Duodenal mucosa (tissue), 2 donors: ENCODE measurements around the gene C1orf56.
A peak's percentile ranks its signal among the peaks of the same experiment; 100 is the strongest.

Source experiments
- H3K27ac ChIP-seq: one replicate; pipeline ENCODE4 v1.7.0; 2013; ENCODE audit warnings: low read depth, low read length
- H3K27me3 ChIP-seq, 2 donors: one replicate each; pipeline ENCODE4 v1.7.0; 2013; ENCODE audit warnings: low read length in 2 of 2, control low read depth in 1 of 2; ENCODE audit not compliant: insufficient read depth in 2 of 2, control insufficient read depth in 1 of 2
- H3K36me3 ChIP-seq, 2 donors: one replicate each; pipeline ENCODE4 v1.7.0; 2013; ENCODE audit warnings: low read length in 2 of 2, control low read depth in 1 of 2; ENCODE audit not compliant: insufficient read depth in 2 of 2, control insufficient read depth in 1 of 2
- H3K4me1 ChIP-seq, 2 donors: one replicate each; pipeline ENCODE4 v1.7.0; 2013; ENCODE audit warnings: low read length in 2 of 2, control low read depth in 1 of 2; ENCODE audit not compliant: insufficient read depth in 2 of 2, control insufficient read depth in 1 of 2
- H3K4me3 ChIP-seq, 2 donors: one replicate each; pipeline ENCODE4 v1.7.0; 2013; ENCODE audit warnings: low read length in 2 of 2, low read depth in 1 of 2
- H3K9ac ChIP-seq, 2 donors: one replicate each; pipeline ENCODE4 v1.7.0; 2013; ENCODE audit warnings: low read length in 2 of 2, low read depth in 1 of 2
- H3K9me3 ChIP-seq, 2 donors: one replicate each; pipeline ENCODE4 v1.7.0; 2013; ENCODE audit warnings: low read length in 2 of 2, control low read depth in 1 of 2; ENCODE audit not compliant: control insufficient read depth in 1 of 2

The C1orf56 gene, protein sequence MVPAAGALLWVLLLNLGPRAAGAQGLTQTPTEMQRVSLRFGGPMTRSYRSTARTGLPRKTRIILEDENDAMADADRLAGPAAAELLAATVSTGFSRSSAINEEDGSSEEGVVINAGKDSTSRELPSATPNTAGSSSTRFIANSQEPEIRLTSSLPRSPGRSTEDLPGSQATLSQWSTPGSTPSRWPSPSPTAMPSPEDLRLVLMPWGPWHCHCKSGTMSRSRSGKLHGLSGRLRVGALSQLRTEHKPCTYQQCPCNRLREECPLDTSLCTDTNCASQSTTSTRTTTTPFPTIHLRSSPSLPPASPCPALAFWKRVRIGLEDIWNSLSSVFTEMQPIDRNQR

DNA sequence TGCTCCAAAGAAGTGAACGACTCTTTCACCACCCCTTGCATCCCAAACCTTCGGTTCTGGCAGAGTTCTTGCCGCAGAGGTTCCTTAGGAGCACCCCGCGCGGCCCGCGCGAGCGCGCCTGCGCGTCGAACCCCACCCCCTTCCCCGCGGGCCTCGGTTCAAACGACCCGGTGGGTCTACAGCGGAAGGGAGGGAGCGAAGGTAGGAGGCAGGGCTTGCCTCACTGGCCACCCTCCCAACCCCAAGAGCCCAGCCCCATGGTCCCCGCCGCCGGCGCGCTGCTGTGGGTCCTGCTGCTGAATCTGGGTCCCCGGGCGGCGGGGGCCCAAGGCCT lies at the start of gene C1orf56:
Gene C1orf56, plus strand, starts transcription at position 161 of the 334 bp plus-strand sequence. Its CDS starts 97 bp downstream, at position 258.
- H3K9ac ChIP-seq, result peak within 1 kb of the TSS; percentile 71 to 84
- peaks cover 7 to 11% of the 10 kb centered on the region in 2 donors for H3K4me1 ChIP-seq
- H3K27ac ChIP-seq, result peak within 1 kb of the TSS; percentile 25
- peak within 1 kb of the TSS; percentile 86 to 88 for H3K4me3 ChIP-seq
- no peaks in the 10 kb centered on the region for H3K9me3 ChIP-seq
- no peaks in the 10 kb centered on the region for H3K27me3 ChIP-seq
- peaks cover 9% of the 10 kb centered on the region in 2 donors for H3K36me3 ChIP-seq

DNA sequence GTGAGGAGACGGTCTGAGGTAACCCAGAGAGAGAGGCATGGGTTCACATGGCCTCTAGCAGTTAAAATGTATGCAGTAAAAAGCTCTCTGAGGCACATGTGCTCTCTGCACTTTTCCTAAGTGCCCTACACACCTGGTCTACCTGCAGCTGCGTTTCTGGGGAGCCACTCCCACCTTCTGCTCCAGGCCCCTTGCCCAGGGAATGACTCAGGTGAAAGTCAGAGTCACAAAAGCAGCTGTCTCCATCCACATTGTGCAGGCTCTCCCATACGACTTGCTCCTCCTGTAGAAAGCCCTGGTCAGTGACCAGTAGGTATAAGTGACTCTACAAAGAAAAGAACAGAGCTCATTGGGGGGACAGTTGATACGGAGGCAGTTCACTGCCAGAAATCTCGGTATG lies 49.6 kb upstream of the C1orf56 start:
- no peaks in the 10 kb centered on the region for H3K9me3 ChIP-seq
- H3K4me3 ChIP-seq, result no peak overlapping the region
- H3K27ac ChIP-seq, result no peak overlapping the region
- no peak overlapping the region for H3K9ac ChIP-seq
- H3K27me3 ChIP-seq, result no peaks in the 10 kb centered on the region
- peaks cover 22 to 58% of the 10 kb centered on the region in 2 donors for H3K36me3 ChIP-seq
- H3K4me1 ChIP-seq, result peaks cover 2 to 14% of the 10 kb centered on the region in 2 donors

DNA sequence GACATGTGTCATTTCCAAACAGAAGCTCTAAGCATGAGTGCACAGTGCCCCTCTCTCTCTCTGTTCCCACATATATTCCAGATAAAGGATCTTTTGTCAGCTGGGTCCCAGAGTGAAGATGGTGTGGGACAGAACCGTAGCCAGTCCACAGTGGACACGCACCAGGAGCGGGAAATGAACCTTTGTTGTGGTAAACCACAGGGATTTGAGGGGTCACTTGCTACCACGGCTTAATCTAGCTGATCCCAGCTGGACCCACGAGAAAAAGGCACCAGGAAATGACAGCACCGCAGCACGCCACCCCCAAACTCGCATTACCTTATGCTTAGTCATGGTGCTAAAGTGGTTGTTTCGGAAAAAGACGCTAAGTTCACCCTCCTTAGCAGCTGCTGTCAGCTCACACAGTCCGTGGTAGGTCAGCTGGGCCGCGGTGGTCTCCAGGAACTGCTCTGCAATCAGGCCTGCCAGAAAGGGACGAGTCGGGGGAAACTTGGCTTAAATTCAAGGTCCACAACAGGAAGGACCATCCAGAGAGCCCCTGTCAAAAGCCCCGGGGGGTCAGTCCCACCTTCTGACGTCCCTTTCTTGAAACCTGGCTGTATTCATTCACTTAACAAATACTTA lies 48.4 kb upstream of the C1orf56 start:
- no peak overlapping the region for H3K27ac ChIP-seq
- no peaks in the 10 kb centered on the region for H3K27me3 ChIP-seq
- H3K4me1 ChIP-seq, result peaks cover 5 to 26% of the 10 kb centered on the region in 2 donors
- H3K9me3 ChIP-seq, result no peaks in the 10 kb centered on the region
- no peak overlapping the region for H3K9ac ChIP-seq
- peaks cover 22 to 60% of the 10 kb centered on the region in 2 donors for H3K36me3 ChIP-seq
- H3K4me3 ChIP-seq, result no peak overlapping the region

DNA sequence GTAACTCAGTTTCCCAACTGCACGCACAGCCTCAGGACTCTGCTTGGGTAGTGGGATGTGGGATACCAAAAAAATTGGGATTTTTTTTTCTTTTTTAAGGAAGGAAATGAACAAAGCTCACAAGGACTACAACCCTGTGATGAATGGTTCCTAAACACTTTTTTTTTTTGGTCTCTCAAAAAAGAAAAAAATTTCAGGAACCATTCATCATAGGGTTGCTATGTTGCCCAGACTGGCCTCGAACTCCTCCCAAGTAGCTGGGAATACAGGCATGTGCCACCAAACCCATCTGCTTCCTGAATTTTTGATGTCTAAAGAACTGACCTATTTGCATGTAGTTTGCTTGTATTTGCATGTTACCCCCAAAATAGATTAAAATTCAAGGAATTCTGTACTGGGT lies 47.6 kb upstream of the C1orf56 start:
- H3K9ac ChIP-seq, result no peak overlapping the region
- no peaks in the 10 kb centered on the region for H3K9me3 ChIP-seq
- H3K27ac ChIP-seq, result no peak overlapping the region
- no peak overlapping the region for H3K4me3 ChIP-seq
- H3K36me3 ChIP-seq, result peaks cover 22 to 60% of the 10 kb centered on the region in 2 donors
- peaks cover 5 to 31% of the 10 kb centered on the region in 2 donors for H3K4me1 ChIP-seq
- no peaks in the 10 kb centered on the region for H3K27me3 ChIP-seq

DNA sequence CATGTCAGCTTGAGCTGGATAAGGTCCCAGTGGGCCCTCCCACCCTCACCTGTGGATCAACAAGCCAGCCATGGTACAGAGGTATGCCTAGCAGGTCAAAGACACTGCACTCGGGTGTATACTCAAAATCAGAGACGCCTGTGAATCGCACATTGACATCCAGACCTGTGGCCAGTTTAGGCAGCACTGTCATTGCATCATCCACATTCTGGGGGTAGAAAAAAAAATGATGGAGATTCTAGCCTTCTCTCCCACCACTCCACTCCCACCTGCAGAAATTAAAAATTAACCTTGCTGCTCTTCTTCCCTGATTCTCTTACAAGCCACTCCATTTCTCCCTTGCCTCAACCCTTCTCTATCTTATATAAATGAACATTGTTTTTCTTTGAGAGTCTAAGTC lies 47.1 kb upstream of the C1orf56 start:
- no peaks in the 10 kb centered on the region for H3K27me3 ChIP-seq
- no peaks in the 10 kb centered on the region for H3K9me3 ChIP-seq
- peaks cover 5 to 32% of the 10 kb centered on the region in 2 donors for H3K4me1 ChIP-seq
- no peak overlapping the region for H3K4me3 ChIP-seq
- no peak overlapping the region for H3K27ac ChIP-seq
- H3K36me3 ChIP-seq, result peaks cover 22 to 58% of the 10 kb centered on the region in 2 donors
- no peak overlapping the region for H3K9ac ChIP-seq

DNA sequence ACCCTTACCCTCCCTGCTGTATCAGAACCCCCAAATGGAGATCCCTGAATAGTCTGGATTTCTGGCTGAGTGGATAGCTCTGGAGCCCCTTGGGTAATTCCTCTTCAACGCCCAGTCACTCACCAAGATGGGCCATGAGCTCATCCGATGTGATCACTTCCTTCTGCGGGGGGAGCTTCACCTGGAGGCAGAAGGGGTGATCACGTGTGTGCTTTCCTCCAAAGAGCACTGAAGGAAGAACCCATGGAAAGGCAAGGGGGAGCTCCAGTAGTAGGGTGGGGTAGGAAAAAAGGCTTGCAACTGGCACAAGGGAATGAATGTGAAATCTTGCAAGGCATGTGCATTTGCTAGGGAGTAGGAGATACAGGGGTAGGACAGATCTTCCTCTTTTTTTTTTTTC lies 45.9 kb upstream of the C1orf56 start:
- Histone ChIP-seq H3K27me3 (no peaks in the 10 kb centered on the region), H3K4me1 (peaks cover 5 to 32% of the 10 kb centered on the region in 2 donors), H3K9me3 (no peaks in the 10 kb centered on the region), H3K9ac (no peak overlapping the region), H3K4me3 (no peak overlapping the region), H3K36me3 (peaks cover 22 to 58% of the 10 kb centered on the region in 2 donors), H3K27ac (no peak overlapping the region)

DNA sequence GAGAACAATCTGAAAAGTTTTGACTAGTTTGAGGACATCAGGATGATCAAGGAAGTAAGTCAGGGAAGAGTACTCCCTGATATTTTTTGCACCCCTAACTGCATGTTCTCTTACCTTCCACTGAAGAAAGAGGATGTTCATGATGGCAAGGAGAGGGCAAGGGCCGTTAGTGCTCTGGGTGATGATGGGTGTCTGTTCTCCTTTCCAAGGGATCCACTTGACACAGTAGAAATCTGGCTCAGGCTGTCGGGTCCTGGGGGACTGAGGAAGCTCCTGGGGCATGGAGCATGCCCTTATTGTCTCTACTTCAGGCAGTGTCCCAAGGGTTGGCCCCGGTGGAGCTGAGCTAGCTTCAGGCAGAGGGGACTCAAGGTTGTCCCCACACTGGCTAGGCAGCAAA lies 45.5 kb upstream of the C1orf56 start:
- Histone ChIP-seq H3K4me1 (peaks cover 9 to 36% of the 10 kb centered on the region in 2 donors), H3K4me3 (no peak overlapping the region), H3K36me3 (peaks cover 18 to 54% of the 10 kb centered on the region in 2 donors), H3K9me3 (no peaks in the 10 kb centered on the region), H3K9ac (no peak overlapping the region), H3K27me3 (no peaks in the 10 kb centered on the region), H3K27ac (no peak overlapping the region)

DNA sequence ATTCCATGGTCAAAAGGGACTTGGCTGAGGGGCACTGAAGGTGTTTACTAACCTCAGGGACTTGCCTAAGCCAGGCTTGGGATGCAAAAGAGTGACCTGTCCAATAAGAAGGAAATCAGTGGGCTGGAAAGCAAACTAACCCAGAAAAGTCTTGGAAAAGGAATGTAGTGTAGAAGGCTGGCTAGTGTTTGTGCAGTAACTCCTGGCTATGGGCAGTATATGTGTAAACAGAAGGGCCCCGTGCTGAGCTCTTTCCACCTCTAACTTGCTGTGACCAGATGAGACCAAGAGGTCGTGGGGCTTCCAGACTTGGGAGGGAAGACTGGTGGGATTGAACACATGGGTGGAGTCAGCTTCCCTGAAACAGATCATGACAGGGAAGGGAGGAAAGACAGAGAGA lies 44.9 kb upstream of the C1orf56 start:
- H3K4me1 ChIP-seq, result peaks cover 14 to 41% of the 10 kb centered on the region in 2 donors

DNA sequence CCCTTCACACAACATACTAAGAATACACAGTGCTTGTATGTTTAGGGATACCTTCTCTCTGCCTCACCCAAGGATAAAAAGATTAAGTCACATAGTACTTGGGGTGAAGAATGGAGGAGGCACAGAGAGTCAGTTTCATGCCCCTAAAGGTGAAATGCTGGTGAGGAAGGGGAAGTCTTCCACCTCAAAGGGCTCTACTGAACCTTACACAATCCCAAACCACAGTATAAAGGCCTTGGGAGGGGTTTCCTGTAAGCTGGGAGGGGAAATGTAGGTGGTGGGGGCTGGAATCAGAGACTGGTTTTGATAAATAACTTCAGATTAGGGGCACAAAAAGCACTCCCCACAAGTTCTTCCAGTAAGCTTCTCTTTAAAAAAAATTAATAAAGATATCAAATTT lies 44.4 kb upstream of the C1orf56 start:
- Histone ChIP-seq H3K27me3 (no peaks in the 10 kb centered on the region), H3K27ac (no peak overlapping the region), H3K9ac (peak overlapping the region in 1 of 2 donors; percentile 41), H3K4me3 (peak overlapping the region; percentile 13), H3K4me1 (peaks cover 18 to 46% of the 10 kb centered on the region in 2 donors), H3K36me3 (peaks cover 11 to 43% of the 10 kb centered on the region in 2 donors), H3K9me3 (no peaks in the 10 kb centered on the region)

More for the DNA sequence above, 44.9 kb upstream of the C1orf56 start:
- Histone ChIP-seq H3K27ac (no peak overlapping the region), H3K4me3 (peak overlapping the region in 1 of 2 donors; percentile 13), H3K9me3 (no peaks in the 10 kb centered on the region), H3K27me3 (no peaks in the 10 kb centered on the region), H3K36me3 (peaks cover 12 to 48% of the 10 kb centered on the region in 2 donors), H3K9ac (peak overlapping the region in 1 of 2 donors; percentile 41)

DNA sequence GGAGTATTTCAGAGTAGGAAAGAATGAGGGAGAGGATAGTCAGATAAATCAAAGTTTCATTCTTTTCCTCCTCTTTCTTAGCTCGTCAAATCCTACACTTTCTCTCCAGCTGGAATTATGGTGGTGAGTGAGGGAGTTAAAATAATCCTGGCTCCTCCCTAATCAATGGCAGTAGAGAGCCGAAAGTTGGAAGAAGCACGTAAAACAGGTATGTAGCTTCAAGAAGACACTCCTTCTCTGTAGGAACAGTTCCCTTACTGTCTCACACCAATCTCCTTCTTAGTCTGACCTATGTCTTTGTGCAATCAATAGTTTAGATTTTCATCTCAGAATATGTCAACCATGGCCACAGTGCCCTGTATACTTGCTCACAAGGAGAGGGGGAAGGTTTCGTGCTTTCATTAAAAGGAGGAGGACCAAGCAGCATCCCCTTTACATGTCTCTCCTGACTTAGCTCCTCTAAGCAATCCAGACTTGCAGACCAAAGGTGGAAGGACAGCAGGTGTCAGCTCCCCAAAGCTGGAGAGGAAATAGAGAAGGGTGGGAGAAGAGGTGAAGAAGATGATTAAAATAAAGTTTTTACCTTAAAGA lies 41.7 kb upstream of the C1orf56 start:
- Histone ChIP-seq H3K27me3 (no peaks in the 10 kb centered on the region), H3K4me1 (peaks cover 29 to 56% of the 10 kb centered on the region in 2 donors), H3K4me3 (peak overlapping the region; percentile 81 to 94), H3K9ac (peak overlapping the region; percentile 92 to 93), H3K9me3 (no peaks in the 10 kb centered on the region), H3K36me3 (peaks cover 0 to 25% of the 10 kb centered on the region in 2 donors), H3K27ac (peak overlapping the region; percentile 82)
